Endothelial cell of umbilical vein (primary cell): ENCODE measurements around the gene KIAA0753. TPM values are rescaled to one million over a fixed set of nuclear protein-coding genes. Genes with fewer than 3 reads are reported as not detected.

Source experiments
- BruUV-seq: library from RNA; stranded (reverse); fragments of 400-500 nt; replicated peaks from 2 replicates; lab custom pipeline; 2021; lab: Mats Ljungman, UMichigan
- CTCF ChIA-PET: fragments of 300-600, 350-600 bp; sonication (Branson Sonifier 250); formaldehyde crosslinking; loops from one replicate; lab custom pipeline; 2021; ENCODE audit warnings: antibody characterized with exemption, inconsistent platforms; lab: Charles Lee
- POLR2A ChIA-PET: fragments of 300-600, 350-600 bp; sonication (Branson Sonifier 250); formaldehyde crosslinking; loops from one replicate; lab custom pipeline; 2021; ENCODE audit warnings: antibody characterized with exemption, inconsistent platforms; lab: Charles Lee
- DNase-seq: peaks from one replicate; pipeline ENCODE4 v3.0.0-alpha.2; 2011; ENCODE audit warnings: low read depth, low spot score
- FAIRE-seq: peaks from 2 replicates; lab custom pipeline; 2011; peaks lifted over from hg19 to GRCh38; lab: Jason Lieb, UNC
- H2AFZ ChIP-seq: 2 replicates; pipeline ENCODE4 v1.6.0; 2012; ENCODE audit warnings: low read depth, low read length, control low read depth, inconsistent platforms
- H3K27ac ChIP-seq: 2 replicates; pipeline ENCODE4 v1.5.1; 2011; ENCODE audit warnings: low read depth, mild to moderate bottlenecking, control low read depth, low read length, moderate library complexity; ENCODE audit not compliant: insufficient read depth
- H3K27me3 ChIP-seq, 2 experiments: 2 replicates each; pipeline versions ENCODE4 v1.6.0 to v1.6.1; 2011; ENCODE audit warnings: low read length in 2 of 2, mixed read lengths in 1 of 2; ENCODE audit not compliant: control insufficient read depth in 2 of 2, insufficient read depth in 2 of 2
- H3K36me3 ChIP-seq, 2 experiments: 2 replicates in 1 of 2; 3 replicates in 1 of 2; pipeline ENCODE4 v1.5.1; 2011; ENCODE audit warnings: low read length in 2 of 2, mild to moderate bottlenecking in 1 of 2, moderate library complexity in 1 of 2; ENCODE audit not compliant: control insufficient read depth in 2 of 2, insufficient read depth in 2 of 2; ENCODE audit errors: extremely low read depth in 1 of 2
- H3K4me1 ChIP-seq: 3 replicates; pipeline ENCODE4 v1.5.1; 2011; ENCODE audit warnings: mild to moderate bottlenecking, low read length; ENCODE audit not compliant: control insufficient read depth, insufficient read depth; ENCODE audit errors: extremely low read depth
- H3K4me2 ChIP-seq: 2 replicates; pipeline ENCODE4 v1.6.1; 2011; ENCODE audit warnings: low read length, control low read depth, mixed read lengths; ENCODE audit not compliant: insufficient read depth
- H3K4me3 ChIP-seq, 3 experiments: fragments of 200-600 bp in 1 of 3; sonication (generic), shearing (Covaris generic) in 1 of 3; replicated peaks in 1 of 3; 2 replicates each; pipeline ENCODE4 v1.5.1; 2011 to 2016; ENCODE audit warnings: control low read depth in 3 of 3, low read length in 3 of 3, mild to moderate bottlenecking in 2 of 3, inconsistent platforms in 1 of 3, low read depth in 1 of 3, moderate library complexity in 1 of 3; ENCODE audit not compliant: insufficient read depth in 1 of 3
- H3K79me2 ChIP-seq: 2 replicates; pipeline ENCODE4 v1.6.0; 2012; ENCODE audit warnings: low read length, inconsistent platforms; ENCODE audit not compliant: control insufficient read depth, insufficient read depth
- H3K9ac ChIP-seq: replicated peaks from 2 replicates; pipeline ENCODE3; 2011; ENCODE audit warnings: low read length, control low read depth; ENCODE audit not compliant: insufficient read depth; ENCODE audit errors: extremely low read depth
- H3K9me1 ChIP-seq: replicated peaks from 3 replicates; pipeline ENCODE4 v1.6.0; 2011; ENCODE audit warnings: mild to moderate bottlenecking, low read length; ENCODE audit not compliant: control insufficient read depth, insufficient read depth; ENCODE audit errors: extremely low read depth
- H3K9me3 ChIP-seq: replicated peaks from 2 replicates; pipeline ENCODE4 v1.5.1; 2012; ENCODE audit warnings: low read length, inconsistent platforms; ENCODE audit not compliant: control insufficient read depth, insufficient read depth
- H4K20me1 ChIP-seq: replicated peaks from 2 replicates; pipeline ENCODE3; 2011; ENCODE audit warnings: mild to moderate bottlenecking, low read length; ENCODE audit not compliant: control insufficient read depth, insufficient read depth; ENCODE audit errors: extremely low read depth
- EZH2 ChIP-seq: IDR thresholded peaks from 2 replicates; pipeline ENCODE4 v1.6.1; 2012; ENCODE audit warnings: borderline replicate concordance, low read depth, mild to moderate bottlenecking, moderate library complexity, low read length, inconsistent platforms; ENCODE audit not compliant: severe bottlenecking
- FOS ChIP-seq: IDR thresholded peaks from 2 replicates; pipeline ENCODE4 v1.6.1; 2011; ENCODE audit warnings: mild to moderate bottlenecking, low read length, moderate library complexity, borderline replicate concordance; ENCODE audit not compliant: insufficient read depth
- GATA2 ChIP-seq: IDR thresholded peaks from 2 replicates; pipeline ENCODE4 v1.7.0; 2011; ENCODE audit warnings: low read depth, mild to moderate bottlenecking, moderate library complexity, mixed read lengths, low read length; ENCODE audit not compliant: insufficient read length, insufficient read depth
- JUN ChIP-seq: IDR thresholded peaks from 2 replicates; pipeline ENCODE4 v1.6.1; 2011; ENCODE audit warnings: borderline replicate concordance, low read depth; ENCODE audit not compliant: insufficient read length, insufficient read depth
- MYC ChIP-seq: IDR thresholded peaks from one replicate; pipeline ENCODE4 v1.6.1; 2011; ENCODE audit warnings: mild to moderate bottlenecking, low read depth, low read length
- POLR2A ChIP-seq: IDR thresholded peaks from 2 replicates; pipeline ENCODE4 v1.6.1; 2012; ENCODE audit warnings: low read depth, mild to moderate bottlenecking, control low read depth, low read length
- POLR2AphosphoS5 ChIP-seq: IDR thresholded peaks from 2 replicates; pipeline ENCODE4 v1.6.1; 2012; ENCODE audit warnings: low read depth, mild to moderate bottlenecking, control low read depth, low read length, moderate library complexity; ENCODE audit not compliant: insufficient read depth
- dilution Hi-C: fragments of 300-500 bp; cut with MboI; formaldehyde crosslinking; loops from one replicate; pipeline ENCODE4 v1.15.0; 2019; ENCODE audit warnings: low sequenced_read_pairs; ENCODE audit not compliant: extremely low pct_ligation_motif_present
- intact Hi-C: fragments of 100-400 bp; cut with micrococcal nuclease; formaldehyde crosslinking; loops from one replicate; pipeline ENCODE4 v1.10.0; 2022
- polyA plus RNA-seq, 4 experiments: library from polyadenylated mRNA; depleted of rRNA in 3 of 4; stranded (reverse) in 3 of 4; unstranded in 1 of 4; fragments of >200 nt; gene quantifications; 2 replicates each; pipeline versions ENCODE4 v1.2.1 to v1.2.3, GENCODE V29; 2011 to 2012; ENCODE audit warnings: missing spikeins in 1 of 4
- total RNA-seq: library from RNA; stranded (reverse); gene quantifications from 2 replicates; pipeline ENCODE4 v1.2.3, GENCODE V29; 2021
- TF ChIP-seq, protein P1 (sequence below): IDR thresholded peaks from 2 replicates; pipeline ENCODE4 v1.6.1; 2011; ENCODE audit not compliant: insufficient read depth, insufficient read length
- TF ChIP-seq, protein P2 (sequence below), 2 donors: IDR thresholded peaks; 1 replicate in 1 of 2; 2 replicates in 1 of 2; pipeline ENCODE4 v1.5.1; 2011; ENCODE audit warnings: low read length in 2 of 2, mild to moderate bottlenecking in 2 of 2, moderate library complexity in 2 of 2, control low read depth in 1 of 2, inconsistent platforms in 1 of 2, low read depth in 1 of 2; ENCODE audit not compliant: insufficient read depth in 1 of 2; ENCODE audit errors: extremely low read depth in 1 of 2

Gene KIAA0753
- total and polyA plus RNA-seq, 2 donors (not counting 3 experiments of a cell fraction or from before 2014, with no cell fraction given), result 5.3 to 23.9 TPM

DNA sequence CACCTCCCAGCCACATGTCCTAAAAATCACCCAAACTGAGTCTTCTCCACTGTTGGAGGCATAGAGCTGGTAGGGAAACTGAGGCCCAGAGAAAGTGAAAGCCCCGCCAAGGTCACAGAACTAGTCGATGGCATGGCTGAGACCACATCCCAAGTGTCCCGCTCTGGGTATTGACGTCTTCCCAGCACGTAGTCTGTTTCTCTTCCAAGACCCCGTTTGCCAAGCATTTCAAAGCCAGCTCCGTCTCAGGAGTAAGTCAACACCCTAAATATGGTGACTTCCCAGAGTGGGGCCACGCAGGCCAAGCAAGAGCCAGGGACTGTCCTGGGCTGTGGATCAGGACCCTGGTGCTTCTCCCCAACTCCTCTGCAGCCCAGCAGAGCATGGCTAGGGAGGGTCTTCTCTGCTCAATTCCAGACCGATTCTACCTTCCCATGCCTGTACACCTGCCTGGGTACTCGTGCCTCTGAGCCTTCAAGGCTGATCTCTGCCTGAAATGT, 103.9 kb downstream of the KIAA0753 start:
- Histone ChIP-seq H3K4me2 (no peak overlapping the region), H3K36me3 (no peaks in the 10 kb centered on the region), H2AFZ (no peak overlapping the region), H3K27me3 (peaks cover 0 to 2% of the 10 kb centered on the region in 2 experiments), H3K9me3 (no peaks in the 10 kb centered on the region), H3K27ac (no peak overlapping the region), H4K20me1 (no peaks in the 10 kb centered on the region), H3K4me1 (no peaks in the 10 kb centered on the region), H3K9ac (no peak overlapping the region), H3K79me2 (no peaks in the 10 kb centered on the region), H3K4me3 (no peak overlapping the region), H3K9me1 (no peaks in the 10 kb centered on the region)
- intact Hi-C loops (no loop called here), dilution Hi-C loops (no loop called here)
- POLR2A ChIA-PET, result no interaction called here
- FAIRE-seq (no peak), DNase-seq (no peak)
- no peak for TF ChIP-seq FOS
- TF ChIP-seq, protein P1, sequence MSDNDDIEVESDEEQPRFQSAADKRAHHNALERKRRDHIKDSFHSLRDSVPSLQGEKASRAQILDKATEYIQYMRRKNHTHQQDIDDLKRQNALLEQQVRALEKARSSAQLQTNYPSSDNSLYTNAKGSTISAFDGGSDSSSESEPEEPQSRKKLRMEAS, result no peak
- no peak for TF ChIP-seq POLR2A
- no peak for TF ChIP-seq EZH2
- TF ChIP-seq POLR2AphosphoS5, result no peak
- no peak for TF ChIP-seq MYC
- no peak for TF ChIP-seq JUN
- TF ChIP-seq, protein P2, sequence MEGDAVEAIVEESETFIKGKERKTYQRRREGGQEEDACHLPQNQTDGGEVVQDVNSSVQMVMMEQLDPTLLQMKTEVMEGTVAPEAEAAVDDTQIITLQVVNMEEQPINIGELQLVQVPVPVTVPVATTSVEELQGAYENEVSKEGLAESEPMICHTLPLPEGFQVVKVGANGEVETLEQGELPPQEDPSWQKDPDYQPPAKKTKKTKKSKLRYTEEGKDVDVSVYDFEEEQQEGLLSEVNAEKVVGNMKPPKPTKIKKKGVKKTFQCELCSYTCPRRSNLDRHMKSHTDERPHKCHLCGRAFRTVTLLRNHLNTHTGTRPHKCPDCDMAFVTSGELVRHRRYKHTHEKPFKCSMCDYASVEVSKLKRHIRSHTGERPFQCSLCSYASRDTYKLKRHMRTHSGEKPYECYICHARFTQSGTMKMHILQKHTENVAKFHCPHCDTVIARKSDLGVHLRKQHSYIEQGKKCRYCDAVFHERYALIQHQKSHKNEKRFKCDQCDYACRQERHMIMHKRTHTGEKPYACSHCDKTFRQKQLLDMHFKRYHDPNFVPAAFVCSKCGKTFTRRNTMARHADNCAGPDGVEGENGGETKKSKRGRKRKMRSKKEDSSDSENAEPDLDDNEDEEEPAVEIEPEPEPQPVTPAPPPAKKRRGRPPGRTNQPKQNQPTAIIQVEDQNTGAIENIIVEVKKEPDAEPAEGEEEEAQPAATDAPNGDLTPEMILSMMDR (IDR thresholded peaks at IDR 0.05; ENCODE audit: extremely low read depth in 1 of 2, insufficient read depth in 1 of 2, low read depth in 1 of 2, low read length in 2 of 2), result no peak
- TF ChIP-seq GATA2, result no peak
- CTCF ChIA-PET, result interaction anchor here (0.9 kb wide), 1 partner anchor 12 kb away, joined by 4 read pairs; no protein-coding TSS in a partner anchor
- no TSS peak for BruUV-seq
